Breast epithelium (tissue), 4 donors: Measurements from ENCODE around the gene ADCY4. TPM values are rescaled to one million over a fixed set of nuclear protein-coding genes. Genes with fewer than 3 reads are reported as not detected.
A peak's percentile ranks its signal among the peaks of the same experiment; 100 is the strongest.

ENCODE experiments used
- DNase-seq, 2 donors: peaks; one replicate each; pipeline ENCODE4 v3.0.0-alpha.2; 2019; ENCODE audit warnings: low spot score in 2 of 2
- H3K27ac ChIP-seq, 2 donors: fragments of 200-600 bp; sonication (generic) in 1 of 2; one replicate each; pipeline ENCODE4 v1.5.1; 2016 to 2019; ENCODE audit warnings: mild to moderate bottlenecking in 1 of 2
- H3K27me3 ChIP-seq, 2 donors: fragments of 200-600 bp; sonication (generic) in 1 of 2; one replicate each; pipeline versions ENCODE4 v1.5.1 to v1.6.0; 2017 to 2019; ENCODE audit warnings: control low read depth in 1 of 2, mild to moderate bottlenecking in 1 of 2
- H3K36me3 ChIP-seq: fragments of 200-600 bp; one replicate; pipeline ENCODE4 v1.5.1; 2019
- H3K4me1 ChIP-seq, 2 donors: fragments of 200-600 bp; sonication (generic); one replicate each; pipeline ENCODE4 v1.5.1; 2016 to 2019; ENCODE audit warnings: control low read depth in 1 of 2
- H3K4me3 ChIP-seq, 3 donors: fragments of 200-600 bp; sonication (generic); 1 replicate in 2 of 3; 2 replicates in 1 of 3; pipeline ENCODE4 v1.5.1; 2016 to 2019; ENCODE audit warnings: mild to moderate bottlenecking in 3 of 3, moderate library complexity in 2 of 3
- H3K9me3 ChIP-seq, 2 donors: fragments of 200-600 bp; sonication (generic) in 1 of 2; one replicate each; pipeline ENCODE4 v1.5.1; 2016 to 2019; ENCODE audit warnings: control low read depth in 1 of 2
- POLR2A ChIP-seq: fragments of 450-650 bp; IDR thresholded peaks from one replicate; pipeline ENCODE4 v1.6.1; 2016; ENCODE audit warnings: antibody characterized with exemption, mild to moderate bottlenecking, moderate library complexity
- POLR2AphosphoS5 ChIP-seq, 3 donors: sonication (generic); formaldehyde crosslinking; IDR thresholded peaks; one replicate each; pipeline ENCODE4 v1.6.1; 2017; ENCODE audit warnings: antibody characterized with exemption in 3 of 3
- intact Hi-C: fragments of 100-400 bp; cut with DNase I; formaldehyde crosslinking; loops from one replicate; pipeline ENCODE4 v1.15.1; 2023; ENCODE audit warnings: low total_unique reads
- total RNA-seq, 3 donors: library from RNA; depleted of rRNA; stranded (reverse); fragments of >200 nt; gene quantifications; one replicate each; pipeline ENCODE4 v1.1.0, GENCODE V29; 2016
- TF ChIP-seq, protein P1 (sequence below), 3 donors: fragments of 450-650 bp; IDR thresholded peaks; one replicate each; pipeline ENCODE4 v1.5.1; 2016 to 2017; ENCODE audit warnings: antibody characterized with exemption in 3 of 3, mild to moderate bottlenecking in 3 of 3, moderate library complexity in 3 of 3

ADCY4 gene
- total RNA-seq, 3 donors from 2014 or later = 13.8 to 60.6 (median 27.7) TPM

DNA sequence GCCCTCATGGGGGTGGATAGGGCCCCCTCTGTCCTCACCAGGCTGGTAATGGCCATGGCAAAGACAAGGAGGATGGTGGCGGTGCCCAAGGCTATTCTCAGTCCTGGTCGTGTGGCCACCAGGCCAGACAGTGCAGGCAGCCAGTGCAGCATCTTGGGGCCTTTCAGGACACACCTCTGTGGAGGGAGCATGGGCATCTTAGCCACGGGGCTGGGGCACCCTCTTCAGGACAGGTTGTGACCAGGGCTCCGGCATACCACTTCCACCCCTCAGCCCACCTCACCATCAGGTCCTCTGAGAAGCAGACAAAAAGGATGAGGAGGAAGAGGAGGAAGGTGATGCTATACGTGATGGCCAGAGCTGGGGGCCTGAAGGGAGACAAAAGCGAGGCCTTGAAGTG lies 10.8 kb downstream of the ADCY4 start:
- no peak overlapping the region for H3K4me3 ChIP-seq
- no peaks in the 10 kb centered on the region for H3K9me3 ChIP-seq
- TF ChIP-seq, protein P1, sequence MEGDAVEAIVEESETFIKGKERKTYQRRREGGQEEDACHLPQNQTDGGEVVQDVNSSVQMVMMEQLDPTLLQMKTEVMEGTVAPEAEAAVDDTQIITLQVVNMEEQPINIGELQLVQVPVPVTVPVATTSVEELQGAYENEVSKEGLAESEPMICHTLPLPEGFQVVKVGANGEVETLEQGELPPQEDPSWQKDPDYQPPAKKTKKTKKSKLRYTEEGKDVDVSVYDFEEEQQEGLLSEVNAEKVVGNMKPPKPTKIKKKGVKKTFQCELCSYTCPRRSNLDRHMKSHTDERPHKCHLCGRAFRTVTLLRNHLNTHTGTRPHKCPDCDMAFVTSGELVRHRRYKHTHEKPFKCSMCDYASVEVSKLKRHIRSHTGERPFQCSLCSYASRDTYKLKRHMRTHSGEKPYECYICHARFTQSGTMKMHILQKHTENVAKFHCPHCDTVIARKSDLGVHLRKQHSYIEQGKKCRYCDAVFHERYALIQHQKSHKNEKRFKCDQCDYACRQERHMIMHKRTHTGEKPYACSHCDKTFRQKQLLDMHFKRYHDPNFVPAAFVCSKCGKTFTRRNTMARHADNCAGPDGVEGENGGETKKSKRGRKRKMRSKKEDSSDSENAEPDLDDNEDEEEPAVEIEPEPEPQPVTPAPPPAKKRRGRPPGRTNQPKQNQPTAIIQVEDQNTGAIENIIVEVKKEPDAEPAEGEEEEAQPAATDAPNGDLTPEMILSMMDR (IDR thresholded peaks at IDR 0.05) = no peak
- no peak for TF ChIP-seq POLR2A
- no peak for TF ChIP-seq POLR2AphosphoS5 (IDR thresholded peaks at IDR 0.05)
- H3K27me3 ChIP-seq = no peaks in the 10 kb centered on the region
- H3K27ac ChIP-seq = no peak overlapping the region
- no peak for DNase-seq
- H3K4me1 ChIP-seq = no peaks in the 10 kb centered on the region
- intact Hi-C loops = no loop called here
- no peaks in the 10 kb centered on the region for H3K36me3 ChIP-seq

DNA sequence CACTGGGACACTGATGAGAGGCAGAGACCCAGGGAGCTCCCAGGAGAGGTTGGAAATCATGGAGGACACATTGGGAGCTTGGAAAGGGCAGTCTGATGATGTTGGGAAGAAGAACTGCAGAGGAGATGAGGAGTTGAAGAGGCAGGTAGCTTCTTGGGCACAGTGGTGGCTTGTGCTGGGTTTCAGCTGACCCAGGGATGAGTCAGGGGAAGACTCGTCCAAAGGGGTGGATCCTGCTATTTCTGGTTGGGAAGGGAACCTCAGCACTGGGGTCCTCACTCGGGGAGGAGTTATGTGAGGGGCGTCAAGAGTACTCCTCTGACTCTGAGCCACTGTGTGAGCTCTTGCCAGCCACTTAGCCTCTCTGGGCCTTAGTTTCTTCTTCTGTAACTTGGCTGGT lies 11.5 kb downstream of the ADCY4 start:
- H3K4me3 ChIP-seq = no peak overlapping the region
- H3K9me3 ChIP-seq = no peaks in the 10 kb centered on the region
- no peak for DNase-seq
- H3K4me1 ChIP-seq = no peaks in the 10 kb centered on the region
- intact Hi-C loops = no loop called here
- TF ChIP-seq POLR2A (no peak), POLR2AphosphoS5 (IDR thresholded peaks at IDR 0.05) (no peak)
- TF ChIP-seq, protein P1 (IDR thresholded peaks at IDR 0.05) = no peak
- no peaks in the 10 kb centered on the region for H3K27me3 ChIP-seq
- no peak overlapping the region for H3K27ac ChIP-seq
- H3K36me3 ChIP-seq = no peaks in the 10 kb centered on the region

DNA sequence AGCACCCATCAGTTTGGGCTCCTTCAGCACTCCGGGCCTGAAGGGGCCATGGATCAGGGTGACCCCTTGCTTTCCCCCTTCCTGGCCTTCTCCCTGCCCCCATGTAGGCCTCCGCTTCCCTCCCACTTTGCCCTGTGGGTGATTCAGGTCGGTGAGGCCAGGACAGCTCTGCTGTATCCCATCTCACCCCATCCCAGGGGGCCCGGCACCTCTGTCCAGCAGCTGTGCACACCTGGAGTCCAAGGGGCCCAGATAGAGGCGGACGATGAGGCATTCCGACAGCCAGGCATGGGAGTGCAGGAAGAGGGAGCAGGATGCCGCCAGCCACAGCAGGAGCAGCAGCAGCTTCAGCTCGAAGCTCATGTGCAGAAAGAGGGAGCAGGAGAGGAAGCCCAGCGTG lies 12.2 kb downstream of the ADCY4 start:
- no peaks in the 10 kb centered on the region for H3K36me3 ChIP-seq
- no peak overlapping the region for H3K27ac ChIP-seq
- no peaks in the 10 kb centered on the region for H3K9me3 ChIP-seq
- DNase-seq = no peak
- H3K4me1 ChIP-seq = no peaks in the 10 kb centered on the region
- intact Hi-C loops = no loop called here
- H3K4me3 ChIP-seq = no peak overlapping the region
- H3K27me3 ChIP-seq = no peaks in the 10 kb centered on the region
- TF ChIP-seq POLR2A (no peak), POLR2AphosphoS5 (IDR thresholded peaks at IDR 0.05) (no peak)
- TF ChIP-seq, protein P1 (IDR thresholded peaks at IDR 0.05) = no peak

DNA sequence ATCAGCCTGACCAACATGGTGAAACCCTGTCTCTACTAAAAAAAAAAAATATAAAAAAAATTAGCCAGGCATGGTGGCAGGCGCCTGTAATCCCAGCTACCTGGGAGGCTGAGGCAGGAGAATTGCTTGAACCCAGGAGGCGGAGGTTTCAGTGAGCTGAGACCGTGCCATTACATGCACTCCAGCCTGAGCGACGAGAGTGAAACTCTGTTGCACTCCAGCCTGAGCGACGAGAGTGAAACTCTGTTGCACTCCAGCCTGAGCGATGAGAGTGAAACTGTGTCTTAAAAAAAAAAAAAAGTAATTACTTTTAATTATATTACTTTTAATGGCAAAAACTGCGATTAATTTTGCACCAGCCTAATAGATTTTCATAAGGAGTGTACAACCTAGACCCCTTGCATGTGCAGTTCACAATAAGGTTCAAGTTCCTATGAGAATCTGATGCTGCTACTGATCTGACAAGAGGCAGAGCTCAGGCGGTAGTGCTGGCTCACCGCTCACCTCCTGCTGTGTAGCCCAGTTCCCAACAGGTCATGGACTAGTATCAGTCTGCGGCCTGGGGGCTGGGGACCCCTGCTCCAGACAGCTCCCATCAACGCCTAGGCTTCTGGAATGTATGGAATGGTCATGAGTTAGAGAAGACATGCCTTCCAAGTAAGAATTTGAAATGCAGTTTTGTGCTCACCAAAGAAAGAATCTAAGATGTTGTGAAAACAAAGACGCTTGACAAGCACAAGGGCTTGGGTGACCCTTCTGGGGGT lies 13.5 kb downstream of the ADCY4 start:
- no peak for TF ChIP-seq POLR2A
- TF ChIP-seq POLR2AphosphoS5 (IDR thresholded peaks at IDR 0.05) = no peak
- TF ChIP-seq, protein P1 (IDR thresholded peaks at IDR 0.05) = no peak
- no peak overlapping the region for H3K27ac ChIP-seq
- peaks cover 0 to 1% of the 10 kb centered on the region in 2 donors for H3K4me1 ChIP-seq
- no peaks in the 10 kb centered on the region for H3K9me3 ChIP-seq
- intact Hi-C loops = no loop called here
- H3K27me3 ChIP-seq = no peaks in the 10 kb centered on the region
- no peaks in the 10 kb centered on the region for H3K36me3 ChIP-seq
- DNase-seq = no peak
- no peak overlapping the region for H3K4me3 ChIP-seq

DNA sequence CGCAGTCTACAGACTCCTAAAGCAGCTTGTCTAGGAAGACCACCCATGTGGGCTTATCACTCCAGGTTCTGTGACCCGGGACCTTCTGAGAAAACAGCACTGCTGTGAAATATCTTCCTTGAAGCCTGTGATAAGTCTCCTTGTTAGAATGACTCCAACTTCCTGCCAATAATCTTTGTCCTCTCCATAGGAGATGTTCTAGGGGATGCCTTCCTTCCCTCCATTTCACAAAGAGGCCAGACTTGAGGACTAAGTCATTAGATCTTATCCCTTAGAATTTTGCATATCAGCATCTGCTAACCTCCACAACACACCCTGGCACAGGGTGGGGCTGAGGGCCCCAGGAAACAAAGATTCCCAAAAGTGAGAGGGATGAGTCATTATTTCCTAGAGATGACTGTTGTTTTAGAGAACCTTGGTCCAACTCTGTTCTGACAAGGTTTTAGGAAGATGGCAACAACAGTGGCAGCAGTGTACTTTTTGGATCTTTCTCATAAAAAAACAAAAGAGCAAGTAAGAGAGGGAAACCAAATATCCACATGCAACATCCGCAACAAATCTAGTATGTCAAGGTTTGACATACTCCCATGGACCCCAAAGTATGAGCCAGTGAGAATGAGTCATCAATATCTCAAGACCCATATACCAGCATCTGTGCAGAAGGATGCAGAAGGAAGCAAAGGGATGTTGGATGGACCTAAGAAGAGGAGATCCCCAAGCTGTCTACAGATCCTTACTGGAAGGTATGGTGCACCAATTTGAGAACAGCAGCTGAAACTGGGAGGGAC lies 17.5 kb downstream of the ADCY4 start:
- H3K27ac ChIP-seq = peak overlapping the region in 1 of 2 donors; percentile 80
- TF ChIP-seq POLR2AphosphoS5 (IDR thresholded peaks at IDR 0.05) (no peak), POLR2A (no peak)
- TF ChIP-seq, protein P1 (IDR thresholded peaks at IDR 0.05) = no peak
- H3K36me3 ChIP-seq = no peaks in the 10 kb centered on the region
- intact Hi-C loops = no loop called here
- H3K4me1 ChIP-seq = peaks cover 0 to 2% of the 10 kb centered on the region in 2 donors
- no peaks in the 10 kb centered on the region for H3K9me3 ChIP-seq
- no peak for DNase-seq
- H3K27me3 ChIP-seq = no peaks in the 10 kb centered on the region
- H3K4me3 ChIP-seq = no peak overlapping the region
